ENCODE data around the gene SCN4A.

Gene SCN4A

DNA sequence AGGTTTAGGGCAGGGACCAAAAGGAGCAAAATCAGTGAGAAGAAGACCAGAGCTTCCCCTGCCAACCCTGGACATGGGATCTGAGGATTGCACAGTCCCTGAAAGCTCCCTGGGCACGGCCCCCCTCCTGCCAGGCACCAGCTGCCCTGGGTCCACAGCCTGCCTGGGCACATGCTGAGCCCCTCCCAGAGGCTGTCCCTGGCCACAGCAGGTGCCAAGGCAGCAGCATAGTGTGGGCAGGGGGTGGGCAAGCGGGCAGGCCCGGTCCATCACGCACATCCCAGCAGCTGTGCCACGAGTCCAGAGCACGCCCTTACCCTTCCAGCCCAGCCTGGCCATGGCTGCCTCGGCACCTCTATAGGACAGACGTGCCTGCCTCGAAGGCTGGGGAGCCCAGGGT lies 12.7 kb downstream of the SCN4A start:
- in situ Hi-C loops (cut with MboI; ENCODE audit: low sequenced_read_pairs), result no loop called here

GRCh38 chr17:63956296-63956920 lies 16.3 kb downstream of the SCN4A start:
- in situ Hi-C loops (cut with MboI; ENCODE audit: low sequenced_read_pairs), result no loop called here

DNA sequence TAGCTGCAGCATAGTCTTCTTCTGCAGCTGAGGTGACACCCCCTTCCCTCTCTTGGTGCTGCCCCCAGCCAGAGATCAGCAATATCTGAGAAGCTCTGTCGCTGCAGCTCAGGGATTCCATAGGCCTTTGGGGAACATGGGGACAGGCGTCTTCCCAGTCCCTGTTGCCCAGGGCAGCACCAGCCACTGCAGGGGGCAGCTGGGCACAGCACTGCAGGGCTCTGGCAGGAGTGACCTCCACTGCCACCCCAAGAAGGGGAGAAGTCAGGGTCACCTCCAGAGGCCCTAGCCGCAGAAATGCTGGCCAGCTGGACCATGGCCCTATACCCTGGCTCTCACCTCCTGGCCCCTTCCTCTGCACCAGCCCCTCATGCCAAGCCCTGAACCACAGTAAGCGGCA lies 16.9 kb downstream of the SCN4A start:
- in situ Hi-C loops (cut with MboI; ENCODE audit: low sequenced_read_pairs), result no loop called here

GRCh38 chr17:63955232-63955631 lies 17.5 kb downstream of the SCN4A start:
- in situ Hi-C loops (cut with MboI; ENCODE audit: low sequenced_read_pairs), result no loop called here

GRCh38 chr17:63954402-63955063 lies 18.2 kb downstream of the SCN4A start:
- in situ Hi-C loops (cut with MboI; ENCODE audit: low sequenced_read_pairs), result no loop called here

- in situ Hi-C loops (cut with MboI; ENCODE audit: low sequenced_read_pairs), result no loop called here
Observed at GRCh38 chr17:63950940-63951907, 21.5 kb downstream of the SCN4A start.

DNA sequence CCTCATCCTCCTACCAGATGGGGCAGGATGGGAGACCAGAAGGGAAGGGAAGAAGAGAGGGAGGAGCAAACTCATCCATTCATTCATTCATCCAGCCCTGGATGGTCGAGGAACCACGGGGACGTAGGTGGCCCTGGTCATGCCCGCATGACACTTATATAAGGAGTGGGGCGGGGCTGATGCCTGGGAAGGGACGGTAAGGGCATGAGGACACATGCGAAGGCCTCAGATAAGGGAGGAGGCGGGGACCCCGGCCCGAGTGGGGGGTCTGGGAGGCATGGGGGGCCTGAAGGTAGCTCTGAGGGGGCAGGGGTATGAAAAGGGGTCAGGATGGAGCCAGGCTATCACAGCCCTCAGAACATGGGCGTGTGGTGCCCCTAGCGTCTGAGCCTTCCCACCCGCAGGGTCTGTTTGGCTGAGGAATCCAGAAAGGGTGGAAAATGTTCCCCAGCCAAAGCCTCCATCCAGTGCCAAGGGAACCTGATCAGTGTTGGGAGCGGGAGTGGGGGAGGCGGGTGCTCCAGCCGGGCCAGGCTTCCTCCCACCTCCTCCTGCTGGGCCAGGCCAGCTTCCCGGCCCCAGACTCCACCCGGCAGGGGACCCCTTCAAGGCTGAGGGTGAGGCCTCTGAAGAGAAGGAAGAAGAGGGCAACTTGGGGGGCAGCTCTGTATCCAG lies 23.0 kb downstream of the SCN4A start:
- in situ Hi-C loops (cut with MboI; ENCODE audit: low sequenced_read_pairs), result no loop called here

DNA sequence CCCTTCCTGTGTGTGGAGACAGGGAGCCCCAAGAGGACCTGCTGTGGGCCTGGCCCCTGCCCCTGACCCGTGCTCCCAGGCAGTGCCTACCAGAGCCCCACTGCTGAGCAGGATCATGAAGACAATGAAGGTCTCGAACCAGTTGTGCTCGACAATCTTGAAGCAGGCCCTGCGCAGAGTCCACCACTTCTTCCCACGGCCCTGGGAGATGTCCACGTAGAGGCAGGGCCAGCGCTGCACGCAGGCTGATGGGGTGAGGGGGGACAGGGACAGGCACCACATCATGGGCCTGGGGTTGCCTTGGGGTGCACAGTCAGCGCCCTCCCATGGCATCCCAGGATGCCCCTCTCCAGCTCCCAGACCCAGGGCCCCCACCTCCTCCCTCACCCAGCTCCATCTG lies 24.2 kb downstream of the SCN4A start:
- in situ Hi-C loops (cut with MboI; ENCODE audit: low sequenced_read_pairs), result no loop called here

- in situ Hi-C loops (cut with MboI; ENCODE audit: low sequenced_read_pairs), result no loop called here
Observed at GRCh38 chr17:63947711-63948330, 24.9 kb downstream of the SCN4A start.

GRCh38 chr17:63946440-63947363 lies 26.0 kb downstream of the SCN4A start:
- in situ Hi-C loops (cut with MboI; ENCODE audit: low sequenced_read_pairs), result no loop called here

DNA sequence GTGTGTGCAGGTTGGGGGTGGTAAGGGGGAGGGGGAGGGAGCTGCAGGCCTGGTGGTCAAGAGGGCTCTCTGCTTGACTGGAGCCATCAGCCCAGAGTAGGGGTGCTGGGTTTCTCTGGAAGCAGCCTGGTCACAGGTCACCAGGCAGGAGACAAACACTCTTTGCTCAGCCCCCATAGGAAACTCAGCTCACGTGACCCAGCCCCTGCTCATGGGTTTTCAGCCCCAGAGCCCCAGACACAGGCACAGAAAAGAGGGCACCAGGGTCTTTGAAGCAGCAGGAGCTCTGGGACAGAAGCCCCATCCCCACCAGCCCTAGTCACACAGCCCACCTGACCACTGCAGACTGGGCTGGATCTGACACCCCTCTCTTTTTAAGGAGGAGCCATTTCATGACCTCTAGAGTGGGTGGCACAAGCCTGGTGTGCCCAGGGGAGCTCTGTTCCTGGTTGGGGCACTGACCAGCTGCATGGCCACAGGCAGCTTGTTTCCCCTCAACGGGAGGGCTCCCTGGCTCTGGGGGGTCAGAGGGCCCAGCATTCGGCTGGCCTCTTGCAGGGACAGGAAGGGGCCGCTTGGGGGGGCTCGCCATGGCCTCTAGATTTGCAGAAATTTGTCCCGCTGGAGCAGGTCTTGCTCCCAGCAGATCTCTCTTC lies 26.8 kb downstream of the SCN4A start:
- in situ Hi-C loops (cut with MboI; ENCODE audit: low sequenced_read_pairs), result no loop called here

GRCh38 chr17:63944736-63945499 lies 27.8 kb downstream of the SCN4A start:
- in situ Hi-C loops (cut with MboI; ENCODE audit: low sequenced_read_pairs), result no loop called here

- in situ Hi-C loops (cut with MboI; ENCODE audit: low sequenced_read_pairs), result no loop called here
Observed at GRCh38 chr17:63943745-63944144, 29.0 kb downstream of the SCN4A start.

DNA sequence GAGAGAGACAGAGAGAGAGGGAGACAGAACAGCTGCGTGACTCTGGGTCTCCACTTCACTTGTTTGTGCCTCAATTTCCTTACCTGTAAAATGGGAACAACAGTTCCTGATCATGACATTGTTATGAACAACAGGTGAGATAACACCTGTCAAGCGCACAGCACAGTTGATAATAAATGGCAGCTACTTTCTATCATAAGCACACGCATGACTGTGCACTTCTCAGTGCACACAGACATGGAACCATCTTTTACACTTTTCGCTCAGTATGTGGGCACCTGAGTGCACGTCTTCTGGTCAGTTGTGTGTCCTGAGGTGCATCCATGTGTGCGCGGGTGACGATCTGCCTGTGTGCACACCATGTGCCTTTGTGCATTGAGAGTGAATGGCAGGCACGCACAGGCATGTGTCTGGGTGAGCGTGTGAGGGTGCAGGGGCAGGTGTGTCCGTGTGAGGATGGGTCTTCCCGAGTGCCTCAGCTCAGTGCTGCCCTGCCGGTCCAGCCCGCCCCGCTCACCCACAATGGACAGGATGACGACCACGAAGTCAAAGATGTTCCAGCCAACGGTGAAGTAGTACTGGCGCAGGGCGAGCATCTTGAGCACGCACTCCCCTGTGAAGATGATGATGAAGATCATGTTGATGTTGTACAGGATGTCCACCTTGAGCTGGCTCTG lies 30.3 kb downstream of the SCN4A start:
- in situ Hi-C loops (cut with MboI; ENCODE audit: low sequenced_read_pairs), result no loop called here

- in situ Hi-C loops (cut with MboI; ENCODE audit: low sequenced_read_pairs), result no loop called here
Observed at GRCh38 chr17:63941751-63942150, 31.0 kb downstream of the SCN4A start.

- in situ Hi-C loops (cut with MboI; ENCODE audit: low sequenced_read_pairs), result no loop called here
Observed at GRCh38 chr17:63941162-63941561, 31.6 kb downstream of the SCN4A start.

- in situ Hi-C loops (cut with MboI; ENCODE audit: low sequenced_read_pairs), result no loop called here
Observed at GRCh38 chr17:63940584-63940983, 32.1 kb downstream of the SCN4A start.

GRCh38 chr17:63939884-63940283 lies 32.8 kb downstream of the SCN4A start:
- in situ Hi-C loops (cut with MboI; ENCODE audit: low sequenced_read_pairs), result no loop called here
